GM19193 (cell line): Measurements from ENCODE around the gene KRT23.

Source experiments
- POLR2A ChIP-seq: IDR thresholded peaks from 4 replicates; pipeline ENCODE4 v1.6.1; 2011; ENCODE audit not compliant: insufficient read depth, insufficient read length; ENCODE audit errors: extremely low read depth

The KRT23 gene, protein sequence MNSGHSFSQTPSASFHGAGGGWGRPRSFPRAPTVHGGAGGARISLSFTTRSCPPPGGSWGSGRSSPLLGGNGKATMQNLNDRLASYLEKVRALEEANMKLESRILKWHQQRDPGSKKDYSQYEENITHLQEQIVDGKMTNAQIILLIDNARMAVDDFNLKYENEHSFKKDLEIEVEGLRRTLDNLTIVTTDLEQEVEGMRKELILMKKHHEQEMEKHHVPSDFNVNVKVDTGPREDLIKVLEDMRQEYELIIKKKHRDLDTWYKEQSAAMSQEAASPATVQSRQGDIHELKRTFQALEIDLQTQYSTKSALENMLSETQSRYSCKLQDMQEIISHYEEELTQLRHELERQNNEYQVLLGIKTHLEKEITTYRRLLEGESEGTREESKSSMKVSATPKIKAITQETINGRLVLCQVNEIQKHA

DNA sequence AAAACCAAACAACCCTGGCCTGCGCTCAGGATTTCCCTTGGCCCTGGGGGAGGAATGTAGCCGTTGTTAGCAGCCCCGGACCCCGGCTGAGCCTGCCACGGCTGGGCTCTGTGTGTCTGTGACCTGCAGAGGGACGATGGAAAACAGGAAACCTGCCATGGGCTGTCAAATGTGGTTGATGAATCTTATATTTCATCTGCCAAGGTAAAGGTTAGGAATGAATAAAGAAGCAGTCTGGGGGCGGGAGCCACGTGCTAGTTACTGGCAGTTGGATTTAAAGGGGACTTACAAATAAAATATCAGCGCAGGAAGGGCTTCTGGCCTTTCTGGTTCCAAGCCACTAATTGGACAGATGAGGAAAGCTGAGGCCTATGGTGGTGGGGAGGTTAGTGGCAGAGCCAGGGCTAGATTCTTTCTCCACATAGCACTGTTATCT lies at the start of gene KRT23:
TSS of gene KRT23 (minus strand) at position 263 of the 436 bp plus-strand sequence. CDS start 1,043 bp downstream, outside the sequence.
- TF ChIP-seq POLR2A: no peak

DNA sequence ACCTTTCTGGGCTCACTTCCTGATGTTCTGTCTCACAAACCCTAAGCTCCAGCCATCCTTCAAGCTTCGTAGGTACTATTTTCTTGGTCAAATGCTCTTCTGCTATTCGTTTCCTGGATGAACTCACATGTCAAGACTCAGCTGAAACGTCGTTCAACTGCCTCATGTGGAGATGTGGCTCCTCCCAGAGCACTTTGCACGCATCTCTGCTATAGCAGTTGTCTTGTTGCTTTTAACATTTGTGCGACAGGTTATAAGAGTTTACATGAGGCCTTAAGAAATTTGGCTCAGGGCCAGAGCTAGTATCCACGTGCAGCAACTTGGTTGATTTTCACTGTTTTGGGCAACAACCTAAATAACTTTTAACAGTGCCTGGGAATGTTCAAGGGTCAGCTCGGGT lies 49.5 kb upstream of the KRT23 start:
- TF ChIP-seq POLR2A: no peak

DNA sequence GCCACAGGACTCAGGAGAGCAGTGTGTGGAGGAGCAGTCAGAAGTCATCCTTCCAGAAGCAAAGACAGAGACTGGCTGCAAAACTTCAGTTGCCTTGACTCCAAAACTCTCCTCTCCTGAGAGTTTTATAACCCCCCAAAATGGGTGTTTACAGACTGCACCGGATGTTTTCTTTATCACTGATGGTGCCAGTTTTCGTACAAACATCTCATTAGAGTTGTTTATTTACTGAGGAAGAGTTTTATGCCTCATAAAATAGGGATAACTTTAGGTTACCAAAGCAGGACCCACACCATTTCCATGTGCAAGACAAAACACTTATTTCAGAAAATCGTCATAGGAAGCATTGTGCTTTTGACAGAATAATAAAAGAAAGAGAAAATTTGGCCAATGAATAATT lies 46.8 kb upstream of the KRT23 start, which contains the start of gene KRT40:
TSS of gene KRT40 (minus strand) at position 101 of the 400 bp plus-strand sequence. CDS start at position 48, 53 bp downstream.
- no peak for TF ChIP-seq POLR2A

DNA sequence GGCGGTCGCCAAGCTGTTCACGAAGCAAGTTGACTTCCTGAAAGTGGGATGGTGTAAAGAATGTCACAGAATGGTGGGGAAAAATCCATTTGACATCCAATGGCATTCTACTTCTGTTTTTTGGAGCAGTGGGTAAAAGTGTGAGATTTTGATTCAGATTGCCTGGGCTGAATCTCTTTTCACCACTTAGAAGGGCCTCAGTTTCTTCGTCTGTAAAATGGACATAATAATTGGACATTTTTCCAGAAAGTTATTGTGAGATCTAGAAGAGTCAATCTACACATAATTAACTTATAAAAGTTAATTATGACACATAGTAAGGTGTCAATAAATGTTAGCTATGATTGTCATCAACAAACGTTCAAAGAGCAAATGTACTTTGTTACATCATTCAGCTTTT lies 43.7 kb upstream of the KRT23 start:
- TF ChIP-seq POLR2A: no peak

DNA sequence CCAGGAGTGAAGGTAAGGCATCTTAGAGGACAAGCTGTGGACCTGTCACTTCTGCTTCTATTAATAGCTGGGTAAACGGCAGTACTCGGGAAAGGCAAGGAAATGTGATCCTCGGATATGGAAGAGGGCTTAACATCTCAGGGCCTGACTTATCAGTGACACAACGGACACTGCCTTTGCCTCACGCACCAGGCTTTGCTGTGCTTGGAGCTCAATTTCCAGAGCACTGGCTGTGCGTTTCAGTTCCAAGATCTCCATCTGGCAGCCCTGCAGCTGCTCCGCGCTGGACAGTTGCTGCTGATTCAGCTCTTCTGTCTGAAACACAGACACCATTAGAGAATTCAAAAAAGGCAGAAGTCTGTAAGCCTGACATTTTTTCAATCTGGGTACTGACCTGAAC lies 43.1 kb upstream of the KRT23 start:
- no peak for TF ChIP-seq POLR2A

DNA sequence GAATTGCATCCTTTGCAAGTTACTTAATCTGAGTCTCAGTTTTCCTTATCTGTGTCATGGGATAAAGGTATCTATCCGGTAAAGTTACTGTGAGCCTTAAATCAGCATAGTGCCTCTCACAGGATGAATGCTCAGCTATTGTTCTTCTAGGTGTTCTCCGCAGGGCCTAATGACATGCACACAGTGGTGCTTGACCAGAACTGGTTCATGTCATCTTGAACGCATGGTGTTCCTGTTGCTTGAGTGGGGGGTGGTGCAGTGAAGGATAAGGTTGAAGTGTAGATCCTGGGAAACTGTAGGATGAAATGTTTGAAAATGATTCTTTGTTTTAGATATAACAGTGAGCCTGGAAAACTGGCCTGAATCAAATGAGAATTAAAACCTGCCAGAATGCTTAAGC lies 42.7 kb upstream of the KRT23 start:
- TF ChIP-seq POLR2A: no peak

DNA sequence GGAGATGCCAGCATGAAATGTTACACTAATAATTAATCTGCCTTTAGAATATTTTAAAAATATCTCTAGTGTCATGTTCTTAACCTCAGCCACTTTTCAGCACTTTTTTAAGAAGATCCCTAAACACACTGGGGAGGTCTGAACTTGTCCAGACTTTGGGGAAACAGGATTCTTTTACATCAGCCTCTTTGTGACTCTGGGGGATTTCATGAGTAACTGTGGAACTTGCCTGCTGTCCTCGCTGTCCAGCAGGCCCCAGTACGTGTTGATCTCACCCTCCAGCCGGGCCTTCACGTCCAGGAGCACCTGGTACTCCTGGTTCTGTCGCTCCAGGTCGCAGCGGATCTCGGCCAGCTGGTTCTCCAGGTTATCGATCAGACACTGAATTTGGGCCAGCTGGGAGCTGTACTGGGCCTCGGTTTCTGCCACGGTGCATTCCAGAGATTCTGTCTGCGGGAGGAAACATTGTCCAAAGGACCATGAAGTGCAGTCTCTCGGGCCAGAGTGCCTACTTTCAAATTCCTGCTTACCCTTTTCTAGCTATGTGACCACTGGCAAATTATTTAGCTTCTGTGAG lies 41.2 kb upstream of the KRT23 start:
- TF ChIP-seq POLR2A: no peak

DNA sequence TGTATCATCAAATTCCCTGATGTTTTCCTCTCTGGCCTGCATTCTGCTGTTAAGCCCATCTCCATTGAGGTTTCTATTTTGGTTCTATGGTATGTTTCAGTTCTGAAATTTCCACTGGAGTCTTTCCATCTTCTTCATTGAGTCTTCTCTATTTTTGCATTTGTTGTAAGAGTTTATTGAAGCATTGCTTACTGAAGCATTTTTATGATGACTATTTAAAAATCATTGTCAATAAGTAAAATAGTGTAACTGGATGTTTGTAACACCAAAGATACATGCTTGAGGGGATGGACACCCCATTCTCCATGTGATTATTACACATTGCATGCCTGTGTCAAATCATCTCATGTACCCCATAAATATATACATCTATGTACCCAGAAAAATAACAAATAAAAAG lies 38.1 kb upstream of the KRT23 start:
- no peak for TF ChIP-seq POLR2A

DNA sequence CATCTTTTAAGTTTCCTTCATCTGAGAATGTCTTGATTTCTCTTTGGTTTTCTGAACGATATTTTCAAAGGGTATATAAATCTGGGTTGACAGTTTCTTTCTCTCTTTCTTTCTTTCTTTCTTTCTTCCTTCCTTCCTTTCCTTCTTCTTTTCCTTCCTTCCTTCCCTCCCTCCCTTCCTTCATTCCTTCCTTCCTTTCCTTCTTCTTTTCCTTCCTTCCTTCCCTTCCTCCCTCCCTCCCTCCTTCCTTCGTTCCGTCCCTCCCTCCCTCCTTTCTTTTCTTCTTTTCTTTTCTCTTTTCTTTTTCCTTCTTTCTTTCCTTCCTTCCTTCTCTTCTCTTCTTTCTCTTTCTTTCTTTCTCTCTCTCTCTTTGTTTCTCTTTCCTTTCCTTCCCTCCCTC lies 36.9 kb upstream of the KRT23 start:
- TF ChIP-seq POLR2A: no peak

DNA sequence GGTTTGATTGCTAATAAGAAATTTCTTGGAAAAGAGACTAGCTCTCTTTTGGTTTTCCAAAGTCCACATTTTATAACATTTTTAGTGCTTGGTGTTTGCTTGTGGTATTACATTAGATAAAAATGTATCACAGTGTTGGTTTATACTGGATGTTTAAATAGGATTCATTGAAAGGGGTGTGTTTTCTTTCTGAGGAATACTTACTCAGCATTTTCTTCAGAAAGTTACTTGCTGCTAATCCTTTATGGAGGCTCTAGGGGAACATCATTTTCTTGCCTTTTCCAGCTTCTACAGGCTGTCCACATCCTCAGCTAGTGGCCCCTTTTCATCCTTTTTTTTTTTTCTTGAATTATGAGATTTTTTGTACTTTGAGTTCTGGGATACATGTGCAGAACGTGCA lies 30.1 kb upstream of the KRT23 start:
- TF ChIP-seq POLR2A: no peak

DNA sequence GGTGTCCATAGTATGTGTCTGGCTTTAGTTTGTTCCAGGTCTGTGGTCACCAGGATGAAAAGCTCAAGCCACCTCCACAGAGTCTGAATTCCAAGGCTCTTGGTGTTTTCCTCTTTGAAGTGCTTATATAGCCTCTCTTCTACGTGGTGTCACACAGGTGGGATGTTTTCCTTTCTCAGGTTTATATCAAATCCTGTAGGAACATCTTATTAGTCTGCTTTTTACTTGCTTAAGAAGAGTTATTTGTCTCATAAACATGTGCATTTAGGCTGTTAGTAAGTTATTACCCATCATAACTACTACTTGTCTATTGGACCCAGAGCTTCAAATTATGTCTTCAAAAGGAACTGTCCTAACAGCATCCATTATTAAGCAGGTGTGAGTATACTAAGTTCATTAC lies 29.4 kb upstream of the KRT23 start, which contains the start of gene KRT39:
TSS of gene KRT39 (minus strand) at position 101 of the 400 bp plus-strand sequence. CDS start at position 9, 92 bp downstream.
- no peak for TF ChIP-seq POLR2A

DNA sequence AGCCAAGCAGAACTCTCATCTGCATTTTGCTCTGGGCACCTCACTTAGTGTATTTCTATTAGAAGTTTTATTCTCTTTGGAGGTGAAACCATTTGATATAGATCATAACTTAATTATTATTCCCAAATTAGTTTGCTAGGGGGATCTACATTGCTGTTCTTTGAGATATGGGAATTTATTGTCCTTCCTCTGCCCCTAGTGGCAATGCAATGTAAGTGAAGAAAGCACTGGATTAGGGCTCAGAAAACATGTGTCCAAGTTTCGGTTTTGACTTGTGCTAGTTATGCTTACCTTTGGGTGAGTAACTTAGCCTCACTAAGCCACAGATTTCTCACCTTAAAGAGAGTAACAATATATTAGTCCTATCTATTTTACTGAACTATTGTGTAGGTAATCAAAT lies 26.4 kb upstream of the KRT23 start:
- no peak for TF ChIP-seq POLR2A

DNA sequence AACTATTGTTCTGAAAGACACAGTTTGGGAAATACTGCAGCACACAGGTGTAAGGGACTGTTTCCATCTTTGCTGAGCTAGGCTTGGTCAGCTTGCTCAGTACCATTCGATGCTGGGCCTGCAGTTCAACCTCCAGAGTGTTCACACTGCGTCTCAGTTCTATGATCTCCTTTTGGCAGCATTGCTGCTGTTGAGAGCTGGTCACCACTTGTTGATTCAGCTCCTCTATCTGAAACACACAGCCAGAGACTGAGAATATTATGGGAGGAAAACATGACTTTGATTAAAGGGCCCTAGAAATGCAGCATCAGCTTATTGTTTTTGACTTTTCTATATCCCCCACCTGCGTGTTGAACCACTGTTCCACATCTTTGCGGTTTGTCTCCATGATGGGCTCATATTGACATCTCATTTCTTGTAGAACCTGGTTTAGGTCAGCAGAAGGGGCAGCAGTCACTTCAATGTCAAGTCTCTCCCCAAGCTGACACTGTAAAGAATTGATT lies 24.7 kb upstream of the KRT23 start:
- no peak for TF ChIP-seq POLR2A

DNA sequence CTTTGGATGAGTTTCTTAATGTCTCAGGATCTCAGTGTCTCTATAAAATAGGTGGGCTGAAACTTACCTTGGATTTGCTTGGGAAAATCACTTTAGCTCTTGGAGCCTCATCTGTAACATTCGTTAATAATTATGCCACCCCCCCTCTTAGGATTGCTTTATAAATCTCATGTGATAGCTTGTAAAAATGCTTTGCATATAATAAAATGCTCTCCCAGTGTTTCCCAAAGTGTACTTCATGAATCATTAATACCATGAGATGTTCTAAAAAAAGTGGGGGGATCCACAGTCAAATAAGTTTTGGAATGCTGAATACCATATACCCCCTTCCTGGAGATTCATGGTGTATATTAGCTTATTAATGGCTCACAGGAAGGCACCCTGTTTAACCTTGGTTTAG lies 24.1 kb upstream of the KRT23 start:
- TF ChIP-seq POLR2A: no peak

DNA sequence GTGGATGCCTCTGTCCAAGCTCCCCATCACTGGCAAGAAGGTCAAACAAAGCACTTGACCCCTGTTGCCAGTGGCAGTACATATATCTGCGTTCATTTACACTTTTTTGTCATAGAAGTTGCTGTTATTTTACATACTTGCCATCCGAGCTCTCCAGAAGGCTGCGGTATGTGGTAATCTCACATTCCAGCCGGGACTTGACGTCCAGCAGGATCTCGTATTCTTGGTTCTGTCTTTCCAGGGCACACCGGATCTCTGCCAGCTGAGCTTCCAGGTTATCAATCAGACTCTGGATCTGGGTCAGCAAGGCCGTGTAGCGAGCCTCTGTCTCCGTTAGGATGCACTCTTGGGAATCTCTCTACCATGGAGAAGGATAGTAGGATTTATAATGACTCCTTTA lies 22.7 kb upstream of the KRT23 start:
- no peak for TF ChIP-seq POLR2A

DNA sequence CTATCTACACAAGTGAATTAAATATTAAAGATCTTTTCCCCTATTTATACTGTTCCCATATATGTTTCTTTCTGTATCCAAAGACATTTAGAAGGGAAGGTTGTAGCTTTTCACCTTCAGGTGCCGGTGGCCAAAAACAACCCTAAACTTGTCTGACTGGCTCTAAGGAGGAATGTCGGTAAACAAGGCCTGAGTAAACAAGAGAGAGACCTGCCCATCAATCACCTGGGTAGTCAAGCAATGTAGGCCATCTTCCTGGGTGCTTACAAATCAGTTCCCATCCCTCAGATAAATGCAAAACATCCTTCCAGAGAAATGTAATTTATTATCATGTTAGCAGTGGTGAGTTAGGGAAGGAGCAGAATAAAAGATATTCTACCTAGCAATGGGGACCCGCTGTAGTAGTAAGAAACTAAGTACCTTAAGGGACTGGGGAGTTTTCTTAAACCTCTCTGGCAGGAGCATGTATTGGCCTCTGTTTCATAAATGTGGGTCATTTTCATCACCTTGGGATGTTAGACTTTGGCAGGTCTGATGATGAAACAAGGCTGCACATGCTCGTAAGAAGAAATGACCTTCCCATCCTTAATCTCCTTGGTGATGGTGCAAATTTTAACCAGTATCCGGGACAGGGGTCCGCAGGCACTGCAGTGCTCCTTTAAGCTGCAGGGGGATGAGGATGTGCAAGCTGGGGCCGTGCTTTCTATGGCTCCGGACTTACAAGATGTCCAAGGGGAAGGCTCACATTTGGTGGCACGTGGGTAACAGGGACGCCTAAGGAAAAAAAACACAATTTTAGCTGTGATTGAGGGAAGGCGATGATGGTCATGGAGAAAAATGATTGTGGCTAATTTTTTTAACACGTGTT lies 20.9 kb upstream of the KRT23 start:
- TF ChIP-seq POLR2A: no peak
